SH-SY5Y (cell line): Measurements from ENCODE around the gene IQSEC3.

Experiments
- GATA2 ChIP-seq: IDR thresholded peaks from 2 replicates; pipeline ENCODE4 v1.6.1; 2011; ENCODE audit warnings: mild to moderate bottlenecking, low read depth, low read length
- GATA3 ChIP-seq: IDR thresholded peaks from 2 replicates; pipeline ENCODE4 v1.6.1; 2011; ENCODE audit warnings: low read depth, mild to moderate bottlenecking, low read length, moderate library complexity

- TF ChIP-seq GATA2 = no peak
- no peak for TF ChIP-seq GATA3
These were observed 113.9 kb downstream of the IQSEC3 start for GRCh38 chr12:180445-180844.
